H1 (cell line): ENCODE data around the gene TMEM117. TPM values are rescaled to one million over a fixed set of nuclear protein-coding genes. Genes with fewer than 3 reads are reported as not detected.

Experiments
- CTCF ChIA-PET: fragments of 300-600 bp; sonication (Branson Sonifier 250); formaldehyde crosslinking; loops from one replicate; lab custom pipeline; 2021; ENCODE audit not compliant: partially characterized antibody; lab: Charles Lee
- POLR2A ChIA-PET: fragments of 300-600 bp; sonication (Branson Sonifier 250); formaldehyde crosslinking; loops from one replicate; lab custom pipeline; 2021; ENCODE audit warnings: inconsistent platforms; ENCODE audit not compliant: partially characterized antibody; lab: Charles Lee
- DNase-seq, 2 experiments: peaks; one replicate each; pipeline versions ENCODE4 v3.0.0 to v3.0.0-alpha.2; 2010 to 2022; ENCODE audit warnings: low spot score in 2 of 2, low read depth in 1 of 2, mixed read lengths in 1 of 2
- FAIRE-seq: peaks from 2 replicates; lab custom pipeline; 2011; peaks lifted over from hg19 to GRCh38; lab: Jason Lieb, UNC
- H2AFZ ChIP-seq: 2 replicates; pipeline ENCODE4 v1.8.1; 2012; ENCODE audit warnings: low read length, inconsistent platforms
- H2AK5ac ChIP-seq: 2 replicates; pipeline ENCODE4 v1.6.1; 2013; ENCODE audit warnings: low read depth, low read length
- H2BK120ac ChIP-seq: replicated peaks from 2 replicates; pipeline ENCODE3; 2013; ENCODE audit warnings: low read depth, low read length, inconsistent platforms
- H2BK12ac ChIP-seq: 2 replicates; pipeline ENCODE4 v1.6.1; 2013; ENCODE audit warnings: low read depth, low read length
- H2BK15ac ChIP-seq: 2 replicates; pipeline ENCODE4 v1.6.1; 2013; ENCODE audit warnings: low read length
- H2BK20ac ChIP-seq: 2 replicates; pipeline ENCODE4 v1.6.1; 2013; ENCODE audit warnings: low read length
- H2BK5ac ChIP-seq: 2 replicates; pipeline ENCODE4 v1.6.1; 2013; ENCODE audit warnings: low read depth, low read length
- H3K14ac ChIP-seq: 2 replicates; pipeline ENCODE4 v1.6.1; 2013; ENCODE audit warnings: inconsistent platforms; ENCODE audit not compliant: insufficient read length
- H3K18ac ChIP-seq: 2 replicates; pipeline ENCODE4 v1.6.1; 2013; ENCODE audit warnings: low read length; ENCODE audit errors: extremely low read depth
- H3K23ac ChIP-seq: 2 replicates; pipeline ENCODE4 v1.6.1; 2013; ENCODE audit warnings: inconsistent platforms; ENCODE audit not compliant: insufficient read length
- H3K23me2 ChIP-seq: 2 replicates; pipeline ENCODE4 v1.6.1; 2013; ENCODE audit warnings: low read depth, low read length
- H3K27ac ChIP-seq: 2 replicates; pipeline ENCODE4 v1.6.1; 2011; ENCODE audit warnings: low read depth, low read length, inconsistent platforms
- H3K27me3 ChIP-seq, 4 experiments: replicated peaks in 1 of 4; 1 replicate in 1 of 4; 2 replicates in 3 of 4; pipeline versions ENCODE4 v1.6.1 to v1.8.1; 2011 to 2013; ENCODE audit warnings: low read length in 3 of 4, mild to moderate bottlenecking in 3 of 4, inconsistent platforms in 2 of 4, mixed read lengths in 2 of 4, moderate library complexity in 1 of 4; ENCODE audit not compliant: control insufficient read depth in 3 of 4, insufficient read depth in 3 of 4; ENCODE audit errors: extremely low read depth in 1 of 4
- H3K36me3 ChIP-seq, 4 experiments: 2 replicates each; pipeline versions ENCODE4 v1.6.1 to v1.8.1; 2011 to 2013; ENCODE audit warnings: mild to moderate bottlenecking in 4 of 4, low read length in 3 of 4, moderate library complexity in 2 of 4, control low read depth in 1 of 4, inconsistent platforms in 1 of 4; ENCODE audit not compliant: insufficient read depth in 4 of 4, control insufficient read depth in 2 of 4
- H3K4ac ChIP-seq: replicated peaks from 2 replicates; pipeline ENCODE3; 2013; ENCODE audit warnings: low read length, low read depth, mixed read lengths, inconsistent platforms; ENCODE audit not compliant: insufficient read length
- H3K4me1 ChIP-seq, 4 experiments: replicated peaks in 1 of 4; 1 replicate in 1 of 4; 2 replicates in 3 of 4; pipeline versions ENCODE4 v1.6.1 to v1.8.1; 2011 to 2013; ENCODE audit warnings: low read length in 3 of 4, inconsistent platforms in 2 of 4, mixed read lengths in 1 of 4; ENCODE audit not compliant: insufficient read depth in 4 of 4, control insufficient read depth in 3 of 4
- H3K4me2 ChIP-seq, 2 experiments: 2 replicates each; pipeline versions ENCODE4 v1.6.1 to v1.8.1; 2011 to 2013; ENCODE audit warnings: low read depth in 2 of 2, low read length in 2 of 2, control low read depth in 1 of 2, inconsistent platforms in 1 of 2, mild to moderate bottlenecking in 1 of 2; ENCODE audit not compliant: insufficient read depth in 1 of 2
- H3K4me3 ChIP-seq, 4 experiments: fragments of 200-600, 300-600 bp in 1 of 4; sonication (generic), shearing (Covaris generic), sonication (Bioruptor Twin) in 1 of 4; 2 replicates each; pipeline versions ENCODE4 v1.5.1 to v1.8.1; 2011 to 2016; ENCODE audit warnings: low read length in 4 of 4, low read depth in 3 of 4, control low read depth in 2 of 4, inconsistent platforms in 2 of 4, mild to moderate bottlenecking in 2 of 4, mixed read lengths in 1 of 4, moderate library complexity in 1 of 4; ENCODE audit not compliant: insufficient read depth in 2 of 4; ENCODE audit errors: extremely low read depth in 1 of 4
- H3K56ac ChIP-seq: replicated peaks from 2 replicates; pipeline ENCODE3; 2013; ENCODE audit warnings: low read depth, mild to moderate bottlenecking, mixed read lengths, low read length, inconsistent platforms; ENCODE audit not compliant: insufficient read length
- H3K79me1 ChIP-seq: 2 replicates; pipeline ENCODE4 v1.6.1; 2013; ENCODE audit warnings: low read depth, low read length, control low read depth
- H3K79me2 ChIP-seq, 2 experiments: 2 replicates each; pipeline versions ENCODE4 v1.6.1 to v1.8.1; 2012 to 2013; ENCODE audit warnings: low read length in 2 of 2, mild to moderate bottlenecking in 2 of 2, inconsistent platforms in 1 of 2; ENCODE audit not compliant: insufficient read depth in 2 of 2, control insufficient read depth in 1 of 2
- H3K9ac ChIP-seq, 4 experiments: replicated peaks in 1 of 4; 1 replicate in 1 of 4; 2 replicates in 3 of 4; pipeline versions ENCODE4 v1.6.1 to v1.8.1; 2011 to 2013; ENCODE audit warnings: low read depth in 3 of 4, low read length in 3 of 4, control low read depth in 2 of 4, mild to moderate bottlenecking in 2 of 4, moderate library complexity in 2 of 4, inconsistent platforms in 1 of 4; ENCODE audit errors: extremely low read depth in 1 of 4
- H3K9me3 ChIP-seq, 2 experiments: 2 replicates each; pipeline versions ENCODE4 v1.6.1 to v1.8.1; 2012 to 2013; ENCODE audit warnings: mild to moderate bottlenecking in 2 of 2, moderate library complexity in 2 of 2, control low read depth in 1 of 2, inconsistent platforms in 1 of 2, low read depth in 1 of 2, low read length in 1 of 2, mixed read lengths in 1 of 2; ENCODE audit not compliant: insufficient read depth in 2 of 2
- H4K20me1 ChIP-seq, 2 experiments: replicated peaks in 1 of 2; 2 replicates each; pipeline versions ENCODE3 to v1.8.1; 2011 to 2013; ENCODE audit warnings: inconsistent platforms in 2 of 2, low read length in 2 of 2, mild to moderate bottlenecking in 1 of 2; ENCODE audit not compliant: insufficient read depth in 2 of 2, control insufficient read depth in 1 of 2
- H4K5ac ChIP-seq: 2 replicates; pipeline ENCODE4 v1.6.1; 2013; ENCODE audit warnings: low read length, low read depth, mixed read lengths, inconsistent platforms; ENCODE audit not compliant: insufficient read length
- H4K8ac ChIP-seq: 2 replicates; pipeline ENCODE4 v1.8.0; 2013; ENCODE audit warnings: mild to moderate bottlenecking, moderate library complexity, low read length, inconsistent platforms; ENCODE audit not compliant: insufficient read depth; ENCODE audit errors: extremely low read depth
- H4K91ac ChIP-seq: replicated peaks from 2 replicates; pipeline ENCODE3; 2013; ENCODE audit warnings: low read length, mixed read lengths, inconsistent platforms; ENCODE audit not compliant: insufficient read length
- CBX8 ChIP-seq: fragments of 300-800, 300-1000 bp; sonication (generic); IDR thresholded peaks from 2 replicates; pipeline ENCODE4 v1.7.1; 2016; ENCODE audit warnings: low read depth, low read length, borderline replicate concordance
- CEBPB ChIP-seq: IDR thresholded peaks from 2 replicates; pipeline ENCODE4 v1.6.1; 2012; ENCODE audit warnings: low read depth, low read length
- GABPA ChIP-seq: IDR thresholded peaks from 2 replicates; pipeline ENCODE4 v1.6.1; 2011; ENCODE audit warnings: mild to moderate bottlenecking, low read length, moderate library complexity, borderline replicate concordance; ENCODE audit not compliant: insufficient read depth
- GTF2F1 ChIP-seq: IDR thresholded peaks from 2 replicates; pipeline ENCODE4 v1.6.1; 2012; ENCODE audit warnings: low read depth, low read length, improper control_type of control experiment, borderline replicate concordance
- JUND ChIP-seq: IDR thresholded peaks from 2 replicates; pipeline ENCODE4 v1.6.1; 2011; ENCODE audit warnings: mild to moderate bottlenecking, improper control_type of control experiment, low read length
- KDM5A ChIP-seq: fragments of 200-600 bp; IDR thresholded peaks from 2 replicates; pipeline ENCODE4 v1.7.1; 2012; ENCODE audit warnings: mild to moderate bottlenecking, low read length, inconsistent platforms, mixed read lengths
- NANOG ChIP-seq: IDR thresholded peaks from 2 replicates; pipeline ENCODE4 v1.6.1; 2011; ENCODE audit warnings: low read length, low read depth, mild to moderate bottlenecking, inconsistent platforms; ENCODE audit not compliant: insufficient read depth, poor library complexity, severe bottlenecking
- RAD21 ChIP-seq, 2 experiments: IDR thresholded peaks in 1 of 2; conservative IDR thresholded peaks in 1 of 2; 2 replicates each; pipeline ENCODE4 v1.6.1; 2011; ENCODE audit warnings: low read depth in 2 of 2, low read length in 2 of 2, improper control_type of control experiment in 1 of 2, inconsistent platforms in 1 of 2, mild to moderate bottlenecking in 1 of 2, moderate library complexity in 1 of 2
- RNF2 ChIP-seq: fragments of 200-900, 300-1000 bp; sonication (generic); IDR thresholded peaks from 2 replicates; pipeline ENCODE4 v1.7.1; 2016; ENCODE audit warnings: borderline replicate concordance, low read depth, mild to moderate bottlenecking, antibody characterized with exemption, low read length; ENCODE audit not compliant: poor library complexity, severe bottlenecking; ENCODE audit errors: missing control alignments
- RXRA ChIP-seq: IDR thresholded peaks from 2 replicates; pipeline ENCODE4 v1.6.1; 2011; ENCODE audit warnings: low read depth, mild to moderate bottlenecking, low read length, moderate library complexity; ENCODE audit not compliant: insufficient read depth
- SP2 ChIP-seq: IDR thresholded peaks from 2 replicates; pipeline ENCODE4 v1.6.1; 2012; ENCODE audit warnings: mild to moderate bottlenecking, low read length, inconsistent platforms
- TAF7 ChIP-seq: optimal IDR thresholded peaks from 2 replicates; pipeline ENCODE3; 2011; ENCODE audit warnings: low read depth, mild to moderate bottlenecking, inconsistent platforms, low read length, moderate library complexity, borderline replicate concordance
- WGBS, 2 experiments: shearing (Covaris generic) in 1 of 2; methylation state at CpG; one replicate each; pipeline versions ENCODE4 v1.1.6 to v1.1.7; 2013 to 2015; ENCODE audit warnings: low lambda C conversion rate in 2 of 2, mixed read lengths in 2 of 2, inconsistent platforms in 1 of 2, low coverage in 1 of 2, missing lambda C conversion rate in 1 of 2; ENCODE audit not compliant: insufficient replicate concordance in 2 of 2, insufficient coverage in 1 of 2, insufficient read length in 1 of 2; ENCODE audit errors: extremely low coverage in 1 of 2, missing lambda C conversion rate in 1 of 2; 5-methylcytosine and 5-hydroxymethylcytosine counted together
- polyA plus RNA-seq, 7 experiments: library from polyadenylated mRNA; depleted of rRNA in 3 of 7; stranded (reverse) in 5 of 7; unstranded in 2 of 7; fragments of >200 nt in 5 of 7; fragments of 200-250 nt in 2 of 7; gene quantifications; 1 replicate in 5 of 7; 2 replicates in 1 of 7; 4 replicates in 1 of 7; pipeline versions ENCODE4 v1.2.1 to v1.2.3, GENCODE V29; 2011 to 2013; ENCODE audit warnings: missing spikeins in 2 of 7, mixed read lengths in 2 of 7
- total RNA-seq: library from RNA; stranded (reverse); fragmentation: NEBNext Ultra II Directional; extraction: Animal tissue kit (Norgen Biotek cat#: 25700); gene quantifications from 2 replicates; pipeline ENCODE4 v1.2.1, GENCODE V29; 2021
- TF ChIP-seq, protein P1 (sequence below): IDR thresholded peaks from 2 replicates; pipeline ENCODE4 v1.6.1; 2012; ENCODE audit warnings: inconsistent platforms

TMEM117 gene
- total and polyA plus RNA-seq, 2 of the 8 experiments (the other 6 are each of a cell fraction or from before 2014, with no cell fraction given), result 0.80 to 1.4 TPM

DNA sequence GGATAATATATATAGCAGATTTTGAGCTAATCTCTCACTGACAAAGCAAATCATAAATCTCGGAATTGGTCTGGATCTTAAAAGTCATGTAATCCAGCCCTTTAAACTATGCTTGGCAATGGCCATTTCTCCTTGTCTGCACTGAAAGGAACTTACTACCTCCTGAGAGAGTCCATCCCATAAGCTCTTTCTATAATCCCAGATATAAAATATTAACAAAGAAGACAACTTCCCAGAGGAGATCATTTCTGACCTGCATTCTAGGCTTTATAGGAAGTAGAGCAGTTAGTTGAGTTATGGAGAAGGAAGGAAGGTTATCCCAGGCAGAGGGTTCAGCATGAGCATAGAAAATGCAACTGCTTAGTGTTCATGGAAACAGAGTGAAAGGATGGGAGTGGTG is 99.7 kb downstream of the TMEM117 start:
- no peak overlapping the region for H3K27ac ChIP-seq
- H4K20me1 ChIP-seq, result no peaks in the 10 kb centered on the region
- no peak overlapping the region for H2BK12ac ChIP-seq
- H3K23ac ChIP-seq, result no peak overlapping the region
- no peak overlapping the region for H3K4me2 ChIP-seq
- no peak overlapping the region for H3K4me3 ChIP-seq
- no peaks in the 10 kb centered on the region for H3K4me1 ChIP-seq
- no peak overlapping the region for H3K18ac ChIP-seq
- no peak for FAIRE-seq
- ChIA-PET CTCF (interaction anchor here (1.1 to 1.6 kb wide), 2 partner anchors 8 to 14 kb away, joined by 3 to 4 read pairs; no protein-coding TSS in a partner anchor), POLR2A (no interaction called here)
- H4K8ac ChIP-seq, result no peak overlapping the region
- H2BK120ac ChIP-seq, result no peak overlapping the region
- no peak overlapping the region for H2BK20ac ChIP-seq
- no peak overlapping the region for H3K14ac ChIP-seq
- H3K27me3 ChIP-seq, result no peaks in the 10 kb centered on the region
- no peak overlapping the region for H3K9ac ChIP-seq
- no peaks in the 10 kb centered on the region for H3K79me2 ChIP-seq
- H4K5ac ChIP-seq, result no peak overlapping the region
- no peaks in the 10 kb centered on the region for H3K9me3 ChIP-seq
- no peaks in the 10 kb centered on the region; the same call in 1 of the 2 replicates for H3K23me2 ChIP-seq
- H3K4ac ChIP-seq, result no peak overlapping the region
- H2AFZ ChIP-seq, result no peak overlapping the region
- H3K56ac ChIP-seq, result no peak overlapping the region
- H4K91ac ChIP-seq, result no peak overlapping the region
- H2AK5ac ChIP-seq, result no peak overlapping the region
- no peak overlapping the region for H2BK15ac ChIP-seq
- no peaks in the 10 kb centered on the region for H3K79me1 ChIP-seq
- H2BK5ac ChIP-seq, result no peak overlapping the region
- DNase-seq, result no peak
- H3K36me3 ChIP-seq, result no peaks in the 10 kb centered on the region
- WGBS, 2 experiments, result 90% methylated on average over 1 of the region's 1 CpG; no CpG with 5 or more reads in 1 of the 2 experiments
- TF ChIP-seq GTF2F1 (no peak), CBX8 (no peak), RXRA (no peak), KDM5A (no peak), TAF7 (no peak), RNF2 (no peak), JUND (no peak), CEBPB (no peak), SP2 (no peak), RAD21 (IDR thresholded peaks at IDR 0.05 in 1 of 2, conservative IDR thresholded peaks at IDR 0.05 in 1 of 2; ENCODE audit: low read depth in 2 of 2, low read length in 2 of 2) (no peak), GABPA (no peak), NANOG (no peak)
- TF ChIP-seq, protein P1, sequence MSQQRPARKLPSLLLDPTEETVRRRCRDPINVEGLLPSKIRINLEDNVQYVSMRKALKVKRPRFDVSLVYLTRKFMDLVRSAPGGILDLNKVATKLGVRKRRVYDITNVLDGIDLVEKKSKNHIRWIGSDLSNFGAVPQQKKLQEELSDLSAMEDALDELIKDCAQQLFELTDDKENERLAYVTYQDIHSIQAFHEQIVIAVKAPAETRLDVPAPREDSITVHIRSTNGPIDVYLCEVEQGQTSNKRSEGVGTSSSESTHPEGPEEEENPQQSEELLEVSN, result no peak
